SK-N-SH (cell line): ENCODE measurements around the gene OPCML. TPM values are rescaled to one million over a fixed set of nuclear protein-coding genes. Genes with fewer than 3 reads are reported as not detected.
A peak's percentile ranks its signal among the peaks of the same experiment; 100 is the strongest.

Source experiments
- CTCF ChIA-PET: fragments of 300-600, 350-600 bp; formaldehyde crosslinking; extraction: SDS; loops from one replicate; lab custom pipeline; 2021; lab: Yijun Ruan, JAX
- POLR2A ChIA-PET: fragments of 350-600 bp; sonication (Branson Sonifier 250); formaldehyde crosslinking; extraction: SDS; loops from one replicate; lab custom pipeline; 2020; ENCODE audit warnings: antibody characterized with exemption, inconsistent platforms; lab: Yijun Ruan, JAX
- DNase-seq: peaks from one replicate; pipeline ENCODE4 v3.0.0; 2012
- H2AFZ ChIP-seq: fragments of 200-600 bp; sonication (generic); 2 replicates; pipeline ENCODE4 v1.8.1; 2016; ENCODE audit warnings: antibody characterized with exemption, mild to moderate bottlenecking, low read depth
- H3F3A ChIP-seq: fragments of 200-600 bp; sonication (generic); replicated peaks from 2 replicates; pipeline ENCODE3; 2016; ENCODE audit warnings: antibody characterized with exemption, mild to moderate bottlenecking; ENCODE audit not compliant: insufficient read depth
- H3K27ac ChIP-seq, 2 experiments: fragments of 200-500 bp in 1 of 2; fragments of 200-600 bp in 1 of 2; sonication (Bioruptor generic) in 1 of 2; sonication (generic), shearing (Covaris generic) in 1 of 2; 2 replicates each; pipeline versions ENCODE4 v1.5.1 to v1.6.1; 2014 to 2016; ENCODE audit warnings: low read depth in 2 of 2, inconsistent platforms in 1 of 2, low read length in 1 of 2, mild to moderate bottlenecking in 1 of 2, mixed read lengths in 1 of 2
- H3K27me3 ChIP-seq: fragments of 200-600 bp; sonication (generic), shearing (Covaris generic); 2 replicates; pipeline ENCODE4 v1.6.1; 2016; ENCODE audit warnings: mixed run types; ENCODE audit not compliant: insufficient read depth
- H3K36me3 ChIP-seq, 2 experiments: fragments of 200-500 bp in 1 of 2; fragments of 200-600 bp in 1 of 2; sonication (Bioruptor generic) in 1 of 2; sonication (generic) in 1 of 2; replicated peaks in 1 of 2; 2 replicates each; pipeline versions ENCODE3 to v1.5.1; 2014 to 2016; ENCODE audit warnings: low read length in 1 of 2, mild to moderate bottlenecking in 1 of 2; ENCODE audit not compliant: insufficient read depth in 2 of 2, control insufficient read depth in 1 of 2
- H3K4me1 ChIP-seq, 2 experiments: fragments of 200-500 bp in 1 of 2; fragments of 200-600 bp in 1 of 2; sonication (Bioruptor generic) in 1 of 2; sonication (generic), shearing (Covaris generic) in 1 of 2; 2 replicates each; pipeline versions ENCODE4 v1.5.1 to v1.6.1; 2014 to 2016; ENCODE audit warnings: low read depth in 1 of 2, low read length in 1 of 2, mixed run types in 1 of 2; ENCODE audit not compliant: insufficient read depth in 2 of 2, control insufficient read depth in 1 of 2
- H3K4me2 ChIP-seq: fragments of 200-600 bp; sonication (generic), shearing (Covaris generic); 2 replicates; pipeline ENCODE4 v1.6.1; 2017; ENCODE audit warnings: mixed run types
- H3K4me3 ChIP-seq, 2 experiments: fragments of 200-500 bp in 1 of 2; fragments of 200-600 bp in 1 of 2; sonication (Bioruptor generic) in 1 of 2; sonication (generic), shearing (Covaris generic) in 1 of 2; 2 replicates each; pipeline versions ENCODE4 v1.5.1 to v1.8.1; 2014 to 2016; ENCODE audit warnings: low read depth in 2 of 2, inconsistent platforms in 1 of 2, low read length in 1 of 2, mild to moderate bottlenecking in 1 of 2, mixed read lengths in 1 of 2, moderate library complexity in 1 of 2
- H3K79me2 ChIP-seq: fragments of 200-600 bp; sonication (generic); 2 replicates; pipeline ENCODE4 v1.8.1; 2017; ENCODE audit warnings: mild to moderate bottlenecking; ENCODE audit not compliant: insufficient read depth
- H3K9ac ChIP-seq: fragments of 200-600 bp; sonication (generic); 2 replicates; pipeline ENCODE4 v1.6.1; 2017; ENCODE audit warnings: mixed run types
- H3K9me2 ChIP-seq: fragments of 200-600 bp; sonication (generic); 2 replicates; pipeline ENCODE4 v1.6.1; 2017; ENCODE audit warnings: mixed run types
- H3K9me3 ChIP-seq: fragments of 200-600 bp; sonication (generic); 2 replicates; pipeline ENCODE4 v1.6.1; 2017; ENCODE audit warnings: mixed run types, mild to moderate bottlenecking, moderate library complexity
- H4K20me1 ChIP-seq: fragments of 200-600 bp; sonication (generic); 2 replicates; pipeline ENCODE4 v1.6.1; 2017; ENCODE audit warnings: mild to moderate bottlenecking, mixed run types; ENCODE audit not compliant: insufficient read depth
- CHD2 ChIP-seq: fragments of 150-350 bp; IDR thresholded peaks from 2 replicates; pipeline ENCODE4 v1.6.1; 2018; ENCODE audit warnings: low read length; ENCODE audit not compliant: partially characterized antibody
- ELF1 ChIP-seq: IDR thresholded peaks from 2 replicates; pipeline ENCODE4 v1.4.0; 2012
- EP300 ChIP-seq, 2 experiments: IDR thresholded peaks; 2 replicates each; pipeline versions ENCODE4 v1.4.0 to v1.6.1; 2012; ENCODE audit warnings: borderline replicate concordance in 1 of 2, low read depth in 1 of 2, low read length in 1 of 2
- EZH2phosphoT487 ChIP-seq: fragments of 200-600 bp; sonication (generic); IDR thresholded peaks from 2 replicates; pipeline ENCODE4 v1.6.1; 2017; ENCODE audit warnings: low read depth, mixed run types, mild to moderate bottlenecking, antibody characterized with exemption, moderate library complexity, borderline replicate concordance
- FOSL2 ChIP-seq: IDR thresholded peaks from 2 replicates; pipeline ENCODE4 v1.4.0; 2012; ENCODE audit warnings: low read depth, mild to moderate bottlenecking, moderate library complexity, borderline replicate concordance
- GABPA ChIP-seq: IDR thresholded peaks from 2 replicates; pipeline ENCODE4 v1.4.0; 2012; ENCODE audit warnings: low read depth, mild to moderate bottlenecking
- IRF3 ChIP-seq: fragments of 150-350 bp; IDR thresholded peaks from 2 replicates; pipeline ENCODE4 v1.6.1; 2016; ENCODE audit warnings: mild to moderate bottlenecking, low read depth, low read length
- NFIC ChIP-seq: IDR thresholded peaks from 2 replicates; pipeline ENCODE4 v1.4.0; 2012; ENCODE audit warnings: borderline replicate concordance
- POLR2AphosphoS5 ChIP-seq: IDR thresholded peaks from 2 replicates; pipeline ENCODE4 v1.6.1; 2012; ENCODE audit warnings: low read depth, low read length
- RFX5 ChIP-seq: IDR thresholded peaks from 2 replicates; pipeline ENCODE4 v1.6.1; 2012; ENCODE audit warnings: mild to moderate bottlenecking, improper control_type of control experiment, low read length
- RXRA ChIP-seq: IDR thresholded peaks from 2 replicates; pipeline ENCODE4 v1.4.0; 2012; ENCODE audit warnings: low read depth, mild to moderate bottlenecking, borderline replicate concordance
- SIN3A ChIP-seq: IDR thresholded peaks from 2 replicates; pipeline ENCODE4 v1.6.1; 2012; ENCODE audit warnings: low read depth, mild to moderate bottlenecking, low read length, moderate library complexity, borderline replicate concordance
- SMC3 ChIP-seq: IDR thresholded peaks from 2 replicates; pipeline ENCODE4 v1.6.1; 2012; ENCODE audit warnings: low read depth, low read length, improper control_type of control experiment
- TAF1 ChIP-seq: IDR thresholded peaks from 2 replicates; pipeline ENCODE4 v1.6.1; 2012; ENCODE audit warnings: low read depth, mild to moderate bottlenecking, low read length, moderate library complexity, borderline replicate concordance
- TCF12 ChIP-seq: IDR thresholded peaks from 2 replicates; pipeline ENCODE4 v1.4.0; 2012
- TEAD4 ChIP-seq: IDR thresholded peaks from 2 replicates; pipeline ENCODE4 v1.4.0; 2012; ENCODE audit warnings: mild to moderate bottlenecking, borderline replicate concordance; ENCODE audit not compliant: insufficient read depth
- YY1 ChIP-seq: IDR thresholded peaks from 2 replicates; pipeline ENCODE4 v1.4.0; 2012; ENCODE audit warnings: low read depth, mild to moderate bottlenecking
- WGBS: methylation state at CpG from one replicate; pipeline ENCODE4 v1.1.6; 2017; ENCODE audit warnings: low lambda C conversion rate; 5-methylcytosine and 5-hydroxymethylcytosine counted together
- polyA plus RNA-seq, 3 experiments: library from polyadenylated mRNA; depleted of rRNA; stranded (reverse); fragments of >200 nt; gene quantifications; 2 replicates each; pipeline ENCODE4 v1.2.3, GENCODE V29; 2012
- TF ChIP-seq, protein P1 (sequence below): IDR thresholded peaks from 2 replicates; pipeline ENCODE4 v1.4.0; 2012; ENCODE audit warnings: low read depth
- TF ChIP-seq, protein P2 (sequence below): IDR thresholded peaks from 2 replicates; pipeline ENCODE4 v1.4.0; 2012; ENCODE audit warnings: low read depth, borderline replicate concordance
- TF ChIP-seq, protein P3 (sequence below): fragments of 150-350 bp; IDR thresholded peaks from 2 replicates; pipeline ENCODE4 v1.6.1; 2017; ENCODE audit warnings: antibody characterized with exemption, low read length, low read depth, borderline replicate concordance

OPCML gene
- polyA plus RNA-seq, 1 of the 3 experiments (the other 2 are of a cell fraction), result not detected

DNA sequence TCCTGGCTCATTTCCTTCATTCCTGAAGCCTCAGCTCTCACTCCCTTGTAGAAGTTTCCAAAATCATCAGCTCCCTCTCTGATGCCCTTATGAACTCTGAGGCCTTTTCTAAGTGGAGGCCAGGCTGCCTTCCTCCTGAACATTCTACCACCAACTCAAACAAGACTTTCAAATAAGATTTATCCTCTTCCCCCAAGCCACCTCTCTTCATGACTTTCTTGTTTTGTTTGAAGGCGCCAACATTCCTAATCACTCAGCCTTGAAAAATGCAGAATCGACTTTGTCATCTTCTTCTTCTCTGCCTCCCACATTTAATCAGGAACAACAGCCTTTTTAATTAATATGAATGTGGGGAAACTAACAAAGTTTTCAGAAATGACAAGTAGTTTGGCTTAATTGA lies 927.9 kb downstream of the OPCML start:
- CTCF ChIA-PET, result interaction anchor here (1.0 kb wide), 1 partner anchor 18 kb away, joined by 3 read pairs; no protein-coding TSS in a partner anchor
- H3K4me1 ChIP-seq, result 0 out of 4 replicates have a peak, but pooled peaks cover 0 to 4% of the 10 kb centered on the region in 2 experiments
- no peak for DNase-seq
- H3K9me2 ChIP-seq, result no peaks in the 10 kb centered on the region
- peak overlapping the region in 1 of 2 experiments; percentile 24; a peak in 1 of 4 replicates for H3K27ac ChIP-seq
- H3K79me2 ChIP-seq, result no peaks in the 10 kb centered on the region
- no peak overlapping the region; the same call in 1 of the 2 replicates for H3K9ac ChIP-seq
- no peak overlapping the region for H3K4me3 ChIP-seq
- no peaks in the 10 kb centered on the region for H3K27me3 ChIP-seq
- no peaks in the 10 kb centered on the region for H3K36me3 ChIP-seq
- POLR2A ChIA-PET, result no interaction called here
- 40% methylated on average over 2 of the region's 2 CpGs for WGBS
- no peaks in the 10 kb centered on the region for H3K9me3 ChIP-seq
- H4K20me1 ChIP-seq, result no peaks in the 10 kb centered on the region
- no peak overlapping the region for H2AFZ ChIP-seq
- TF ChIP-seq, protein P1, sequence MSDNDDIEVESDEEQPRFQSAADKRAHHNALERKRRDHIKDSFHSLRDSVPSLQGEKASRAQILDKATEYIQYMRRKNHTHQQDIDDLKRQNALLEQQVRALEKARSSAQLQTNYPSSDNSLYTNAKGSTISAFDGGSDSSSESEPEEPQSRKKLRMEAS, result no peak
- TF ChIP-seq TAF1, result no peak
- no peak for TF ChIP-seq SIN3A
- TF ChIP-seq, protein P2, sequence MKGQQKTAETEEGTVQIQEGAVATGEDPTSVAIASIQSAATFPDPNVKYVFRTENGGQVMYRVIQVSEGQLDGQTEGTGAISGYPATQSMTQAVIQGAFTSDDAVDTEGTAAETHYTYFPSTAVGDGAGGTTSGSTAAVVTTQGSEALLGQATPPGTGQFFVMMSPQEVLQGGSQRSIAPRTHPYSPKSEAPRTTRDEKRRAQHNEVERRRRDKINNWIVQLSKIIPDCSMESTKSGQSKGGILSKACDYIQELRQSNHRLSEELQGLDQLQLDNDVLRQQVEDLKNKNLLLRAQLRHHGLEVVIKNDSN, result no peak
- TF ChIP-seq NFIC, result no peak
- TF ChIP-seq FOSL2, result no peak
- no peak for TF ChIP-seq TEAD4
- TF ChIP-seq RXRA, result no peak
- no peak for TF ChIP-seq POLR2AphosphoS5
- TF ChIP-seq, protein P3, sequence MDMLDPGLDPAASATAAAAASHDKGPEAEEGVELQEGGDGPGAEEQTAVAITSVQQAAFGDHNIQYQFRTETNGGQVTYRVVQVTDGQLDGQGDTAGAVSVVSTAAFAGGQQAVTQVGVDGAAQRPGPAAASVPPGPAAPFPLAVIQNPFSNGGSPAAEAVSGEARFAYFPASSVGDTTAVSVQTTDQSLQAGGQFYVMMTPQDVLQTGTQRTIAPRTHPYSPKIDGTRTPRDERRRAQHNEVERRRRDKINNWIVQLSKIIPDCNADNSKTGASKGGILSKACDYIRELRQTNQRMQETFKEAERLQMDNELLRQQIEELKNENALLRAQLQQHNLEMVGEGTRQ, result no peak
- TF ChIP-seq TCF12, result no peak
- no peak for TF ChIP-seq EZH2phosphoT487
- H3K4me2 ChIP-seq, result 0 out of 2 replicates have a peak overlapping the region, but pooled peaks have one; percentile 35
- H3F3A ChIP-seq, result no peaks in the 10 kb centered on the region

DNA sequence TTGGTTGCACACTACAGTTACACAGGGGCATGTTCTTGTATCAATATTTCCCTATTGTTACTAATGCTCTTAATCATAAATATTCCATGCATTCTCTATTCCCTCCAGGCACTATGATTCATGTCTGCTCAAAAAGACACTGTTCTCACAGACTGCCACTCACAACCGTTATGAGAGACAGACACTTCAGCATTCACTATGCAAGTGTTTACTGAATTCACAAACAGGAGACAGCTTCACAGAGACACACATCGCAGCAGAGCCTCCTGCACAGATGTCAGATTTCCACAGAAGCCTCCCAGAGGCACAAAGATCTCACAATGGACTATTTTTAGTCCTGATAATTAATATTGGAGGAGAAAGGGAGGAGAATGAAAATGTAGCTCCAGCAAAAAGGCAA lies 930.4 kb downstream of the OPCML start:
- H3K4me3 ChIP-seq, result no peak overlapping the region
- H3K9me2 ChIP-seq, result no peaks in the 10 kb centered on the region
- no peak for TF ChIP-seq GABPA
- no peak for TF ChIP-seq YY1
- no peak for TF ChIP-seq SMC3
- TF ChIP-seq, protein P1, result no peak
- no peak for TF ChIP-seq RFX5
- TF ChIP-seq TAF1, result no peak
- no peak for TF ChIP-seq TEAD4
- no peak for TF ChIP-seq CHD2
- no peak for TF ChIP-seq SIN3A
- no peak for TF ChIP-seq EP300 (IDR thresholded peaks at IDR 0.05; ENCODE audit: borderline replicate concordance in 1 of 2, low read depth in 1 of 2, low read length in 1 of 2)
- TF ChIP-seq RXRA, result no peak
- no peak for TF ChIP-seq ELF1
- no peak for TF ChIP-seq IRF3
- TF ChIP-seq, all 33 proteins: peak for 0
- Histone ChIP-seq H3K79me2 (no peaks in the 10 kb centered on the region), H3K27me3 (no peaks in the 10 kb centered on the region), H3F3A (no peaks in the 10 kb centered on the region), H3K36me3 (no peaks in the 10 kb centered on the region), H3K4me1 (0 out of 4 replicates have a peak, but pooled peaks cover 0 to 4% of the 10 kb centered on the region in 2 experiments), H4K20me1 (no peaks in the 10 kb centered on the region), H3K9ac (no peak overlapping the region), H3K9me3 (no peaks in the 10 kb centered on the region), H2AFZ (0 out of 2 replicates have a peak overlapping the region, but pooled peaks have one; percentile 45), H3K4me2 (no peak overlapping the region), H3K27ac (no peak overlapping the region)
- ChIA-PET CTCF (interaction anchor here (0.9 kb wide), 1 partner anchor 463 kb away, joined by 3 read pairs; no protein-coding TSS in a partner anchor), POLR2A (no interaction called here)
- 19% methylated on average over 2 of the region's 2 CpGs for WGBS
- DNase-seq, result no peak
